Lower leg skin (tissue), 4 donors: ENCODE results near the gene SLC6A17. TPM values are rescaled to one million over a fixed set of nuclear protein-coding genes. Genes with fewer than 3 reads are reported as not detected.

Experiments
- DNase-seq, 2 donors: peaks; one replicate each; pipeline ENCODE4 v3.0.0-alpha.2; 2019; ENCODE audit warnings: low spot score in 2 of 2
- H3K4me3 ChIP-seq: fragments of 200-600 bp; sonication (generic); 2 replicates; pipeline ENCODE4 v1.5.1; 2017; ENCODE audit warnings: mild to moderate bottlenecking, low read depth; ENCODE audit not compliant: poor library complexity, severe bottlenecking
- CTCF ChIP-seq, 3 donors: fragments of 450-650 bp; IDR thresholded peaks; one replicate each; pipeline ENCODE4 v1.5.1; 2016; ENCODE audit warnings: antibody characterized with exemption in 3 of 3, mild to moderate bottlenecking in 3 of 3, moderate library complexity in 2 of 3
- POLR2A ChIP-seq, 2 donors: fragments of 450-650 bp; IDR thresholded peaks; one replicate each; pipeline ENCODE4 v1.6.1; 2016 to 2017; ENCODE audit warnings: antibody characterized with exemption in 2 of 2, mild to moderate bottlenecking in 1 of 2, moderate library complexity in 1 of 2
- WGBS, 2 donors: methylation state at CpG; one replicate each; pipeline ENCODE4 v1.1.5; 2018; 5-methylcytosine and 5-hydroxymethylcytosine counted together
- intact Hi-C: fragments of 100-400 bp; cut with DNase I; formaldehyde crosslinking; loops from one replicate; pipeline ENCODE4 v1.15.0; 2023; ENCODE audit warnings: low total_unique reads
- total RNA-seq, 4 donors: library from RNA; depleted of rRNA; stranded (reverse); fragments of >200 nt; gene quantifications; one replicate each; pipeline ENCODE4 v1.1.0, GENCODE V29; 2016

Gene SLC6A17
- total RNA-seq, 4 donors from 2014 or later, result 4.5 to 6.9 (median 5.8) TPM

- 5 to 6% methylated on average over 30 to 31 of the region's 31 CpGs for WGBS, 2 donors
- intact Hi-C loops, result no loop called here
- DNase-seq, result no peak
- TF ChIP-seq POLR2A (IDR thresholded peaks at IDR 0.05), result no peak
- TF ChIP-seq CTCF (IDR thresholded peaks at IDR 0.05), result no peak
- no peak overlapping the region for H3K4me3 ChIP-seq
These were observed 20.1 kb upstream of the SLC6A17 start for GRCh38 chr1:110130113-110130591.

GRCh38 chr1:110130989-110131388, 19.3 kb upstream of the SLC6A17 start:
- no peak for DNase-seq
- H3K4me3 ChIP-seq, result no peak overlapping the region
- WGBS, 2 donors, result 75 to 82% methylated on average over 7 of the region's 7 CpGs
- intact Hi-C loops, result no loop called here
- no peak for TF ChIP-seq POLR2A (IDR thresholded peaks at IDR 0.05)

GRCh38 chr1:110132682-110133081, 17.6 kb upstream of the SLC6A17 start:
- no peak for DNase-seq
- intact Hi-C loops, result no loop called here
- H3K4me3 ChIP-seq, result no peak overlapping the region
- TF ChIP-seq POLR2A (IDR thresholded peaks at IDR 0.05) (no peak), CTCF (IDR thresholded peaks at IDR 0.05) (no peak)

- no peak for TF ChIP-seq CTCF (IDR thresholded peaks at IDR 0.05)
- TF ChIP-seq POLR2A (IDR thresholded peaks at IDR 0.05), result no peak
- no peak for DNase-seq
- intact Hi-C loops, result no loop called here
- no peak overlapping the region for H3K4me3 ChIP-seq
- 66 to 78% methylated on average over 4 of the region's 4 CpGs for WGBS, 2 donors
These were observed 16.9 kb upstream of the SLC6A17 start for GRCh38 chr1:110133436-110133835.

GRCh38 chr1:110134050-110134595, 16.2 kb upstream of the SLC6A17 start:
- no peak for TF ChIP-seq POLR2A (IDR thresholded peaks at IDR 0.05)
- TF ChIP-seq CTCF (IDR thresholded peaks at IDR 0.05), result no peak
- intact Hi-C loops, result no loop called here
- H3K4me3 ChIP-seq, result no peak overlapping the region
- WGBS, 2 donors, result 71 to 76% methylated on average over 11 of the region's 11 CpGs
- DNase-seq, result no peak

GRCh38 chr1:110135246-110135645, 15.0 kb upstream of the SLC6A17 start:
- intact Hi-C loops, result no loop called here
- TF ChIP-seq POLR2A (IDR thresholded peaks at IDR 0.05), result no peak
- no peak for TF ChIP-seq CTCF (IDR thresholded peaks at IDR 0.05)
- DNase-seq, result no peak
- no peak overlapping the region for H3K4me3 ChIP-seq
- 61 to 71% methylated on average over 4 of the region's 4 CpGs for WGBS, 2 donors
